OCI-LY7 (cell line): ENCODE measurements around the gene TMEM164.

Source experiments
- EZH2phosphoT487 ChIP-seq: fragments of 200-600 bp; sonication (generic); IDR thresholded peaks from 2 replicates; pipeline ENCODE4 v1.6.1; 2018; ENCODE audit warnings: low read depth, borderline replicate concordance, mild to moderate bottlenecking, mixed run types, antibody characterized with exemption, low read length, moderate library complexity, mixed read lengths
- TF ChIP-seq, protein P1 (sequence below): fragments of 200-600 bp; sonication (generic); conservative IDR thresholded peaks from 2 replicates; pipeline ENCODE4 v1.5.1; 2014; ENCODE audit warnings: mild to moderate bottlenecking, antibody characterized with exemption, low read length, moderate library complexity, mixed read lengths

DNA sequence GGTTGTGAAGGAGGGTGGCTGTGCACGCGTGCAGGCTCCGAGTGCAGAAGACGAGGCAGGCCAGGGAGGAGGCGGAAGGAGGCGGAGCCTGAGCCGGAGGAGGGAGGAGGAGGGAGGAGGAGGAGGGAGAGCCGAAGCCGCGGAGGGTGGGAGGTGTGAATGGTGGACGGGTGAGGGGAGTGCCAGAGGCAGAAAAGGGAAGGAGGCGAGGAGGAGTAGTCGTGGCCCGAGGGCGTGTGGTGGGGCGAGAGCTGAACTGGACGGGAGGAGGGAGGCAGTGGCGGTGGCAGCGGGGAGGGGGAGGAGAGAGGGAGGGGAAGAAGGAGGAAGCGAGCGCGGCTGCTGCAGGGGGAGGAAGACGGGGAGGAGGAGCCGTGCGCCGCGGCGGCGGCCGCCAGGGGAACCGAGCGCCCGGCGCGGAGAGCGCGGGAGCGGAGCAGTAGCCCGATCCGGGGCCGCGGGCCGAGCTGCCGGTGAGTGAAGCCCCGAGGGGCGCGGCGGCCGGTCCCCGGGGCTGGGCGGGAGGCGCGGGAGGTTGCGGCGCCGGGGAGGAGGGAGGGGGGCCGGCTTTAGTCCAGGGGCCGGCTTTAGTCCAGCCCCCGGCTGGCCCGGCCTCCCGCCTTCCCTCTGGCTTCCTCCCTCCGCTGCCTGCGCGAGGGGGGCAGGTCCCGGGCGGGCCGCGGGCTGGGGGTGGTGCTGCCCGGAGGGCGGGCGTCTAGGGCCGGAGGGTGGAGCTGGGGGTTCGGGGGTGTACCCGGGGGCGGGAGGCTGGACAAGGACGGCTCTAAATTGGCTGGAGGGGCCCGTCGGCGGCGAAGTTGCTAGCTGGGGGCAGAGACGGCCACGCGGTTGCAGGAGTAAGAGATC is at the start of gene TMEM164:
- TF ChIP-seq, protein P1, sequence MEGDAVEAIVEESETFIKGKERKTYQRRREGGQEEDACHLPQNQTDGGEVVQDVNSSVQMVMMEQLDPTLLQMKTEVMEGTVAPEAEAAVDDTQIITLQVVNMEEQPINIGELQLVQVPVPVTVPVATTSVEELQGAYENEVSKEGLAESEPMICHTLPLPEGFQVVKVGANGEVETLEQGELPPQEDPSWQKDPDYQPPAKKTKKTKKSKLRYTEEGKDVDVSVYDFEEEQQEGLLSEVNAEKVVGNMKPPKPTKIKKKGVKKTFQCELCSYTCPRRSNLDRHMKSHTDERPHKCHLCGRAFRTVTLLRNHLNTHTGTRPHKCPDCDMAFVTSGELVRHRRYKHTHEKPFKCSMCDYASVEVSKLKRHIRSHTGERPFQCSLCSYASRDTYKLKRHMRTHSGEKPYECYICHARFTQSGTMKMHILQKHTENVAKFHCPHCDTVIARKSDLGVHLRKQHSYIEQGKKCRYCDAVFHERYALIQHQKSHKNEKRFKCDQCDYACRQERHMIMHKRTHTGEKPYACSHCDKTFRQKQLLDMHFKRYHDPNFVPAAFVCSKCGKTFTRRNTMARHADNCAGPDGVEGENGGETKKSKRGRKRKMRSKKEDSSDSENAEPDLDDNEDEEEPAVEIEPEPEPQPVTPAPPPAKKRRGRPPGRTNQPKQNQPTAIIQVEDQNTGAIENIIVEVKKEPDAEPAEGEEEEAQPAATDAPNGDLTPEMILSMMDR: no peak
- no peak for TF ChIP-seq EZH2phosphoT487
